KMS-11 (cell line): ENCODE data around the gene CLOCK.

Experiments used
- H2AFZ ChIP-seq: fragments of 200-600 bp; sonication (generic); 2 replicates; pipeline ENCODE4 v1.6.1; 2016; ENCODE audit warnings: antibody characterized with exemption, mixed run types, low read depth
- H3K27ac ChIP-seq: fragments of 200-600 bp; sonication (generic); 2 replicates; pipeline ENCODE4 v1.6.1; 2016; ENCODE audit warnings: mild to moderate bottlenecking, mixed run types
- H3K27me3 ChIP-seq: fragments of 200-600 bp; sonication (generic); 2 replicates; pipeline ENCODE4 v1.6.1; 2017; ENCODE audit warnings: mild to moderate bottlenecking, low read depth, mixed run types, moderate library complexity; ENCODE audit not compliant: insufficient read depth
- H3K36me3 ChIP-seq: fragments of 200-600 bp; sonication (generic); 2 replicates; pipeline ENCODE4 v1.6.1; 2017; ENCODE audit warnings: mild to moderate bottlenecking, mixed run types; ENCODE audit not compliant: insufficient read depth
- H3K4me1 ChIP-seq: fragments of 200-600 bp; sonication (generic); 2 replicates; pipeline ENCODE4 v1.6.1; 2016; ENCODE audit warnings: mild to moderate bottlenecking, low read depth, mixed run types; ENCODE audit not compliant: poor library complexity, severe bottlenecking
- H3K4me2 ChIP-seq: fragments of 200-600 bp; sonication (generic); 2 replicates; pipeline ENCODE4 v1.7.0; 2016; ENCODE audit warnings: mild to moderate bottlenecking, mixed run types
- H3K4me3 ChIP-seq: fragments of 200-600 bp; sonication (generic); IDR thresholded peaks from 2 replicates; pipeline ENCODE4 v1.6.1; 2017; ENCODE audit warnings: low read depth, low read length, mixed read lengths; ENCODE audit not compliant: insufficient read depth
- H3K79me2 ChIP-seq: fragments of 200-600 bp; sonication (generic); 2 replicates; pipeline ENCODE4 v1.6.1; 2016; ENCODE audit warnings: low read depth, mixed run types; ENCODE audit not compliant: insufficient read depth
- H3K9ac ChIP-seq: fragments of 200-600 bp; sonication (generic); 2 replicates; pipeline ENCODE4 v1.6.1; 2016; ENCODE audit warnings: mild to moderate bottlenecking, mixed run types
- H4K20me1 ChIP-seq: fragments of 200-600 bp; sonication (generic); 2 replicates; pipeline ENCODE4 v1.6.1; 2016; ENCODE audit warnings: mild to moderate bottlenecking, mixed run types; ENCODE audit not compliant: insufficient read depth
- TF ChIP-seq, protein P1 (sequence below): fragments of 200-600 bp; sonication (generic); conservative IDR thresholded peaks from 2 replicates; pipeline ENCODE4 v1.6.1; 2017; ENCODE audit warnings: low read depth, mild to moderate bottlenecking, antibody characterized with exemption, low read length, moderate library complexity, mixed read lengths

CLOCK gene

DNA sequence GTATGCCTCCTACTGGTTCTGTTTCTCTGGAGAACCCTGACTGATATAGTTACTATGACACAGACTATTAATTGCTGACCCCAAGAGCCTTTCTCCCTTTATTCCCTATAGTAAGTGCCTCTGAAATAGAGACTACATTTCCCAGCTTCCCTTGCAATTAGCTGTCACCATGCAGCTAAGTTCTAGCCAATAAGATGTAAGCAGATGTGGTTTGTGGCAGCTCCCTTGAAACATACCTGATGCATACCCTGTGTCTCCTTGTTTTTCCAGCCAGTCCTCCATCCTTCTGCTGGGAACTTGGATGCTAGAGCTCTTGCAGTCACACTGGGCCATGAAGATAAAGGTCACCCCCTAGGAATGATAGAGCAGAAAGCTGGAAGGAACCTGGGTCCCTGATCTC lies 160.6 kb downstream of the CLOCK start:
- H3K9ac ChIP-seq = no peak overlapping the region
- peak overlapping the region; percentile 57; the same call in 1 of the 2 replicates for H2AFZ ChIP-seq
- TF ChIP-seq, protein P1, sequence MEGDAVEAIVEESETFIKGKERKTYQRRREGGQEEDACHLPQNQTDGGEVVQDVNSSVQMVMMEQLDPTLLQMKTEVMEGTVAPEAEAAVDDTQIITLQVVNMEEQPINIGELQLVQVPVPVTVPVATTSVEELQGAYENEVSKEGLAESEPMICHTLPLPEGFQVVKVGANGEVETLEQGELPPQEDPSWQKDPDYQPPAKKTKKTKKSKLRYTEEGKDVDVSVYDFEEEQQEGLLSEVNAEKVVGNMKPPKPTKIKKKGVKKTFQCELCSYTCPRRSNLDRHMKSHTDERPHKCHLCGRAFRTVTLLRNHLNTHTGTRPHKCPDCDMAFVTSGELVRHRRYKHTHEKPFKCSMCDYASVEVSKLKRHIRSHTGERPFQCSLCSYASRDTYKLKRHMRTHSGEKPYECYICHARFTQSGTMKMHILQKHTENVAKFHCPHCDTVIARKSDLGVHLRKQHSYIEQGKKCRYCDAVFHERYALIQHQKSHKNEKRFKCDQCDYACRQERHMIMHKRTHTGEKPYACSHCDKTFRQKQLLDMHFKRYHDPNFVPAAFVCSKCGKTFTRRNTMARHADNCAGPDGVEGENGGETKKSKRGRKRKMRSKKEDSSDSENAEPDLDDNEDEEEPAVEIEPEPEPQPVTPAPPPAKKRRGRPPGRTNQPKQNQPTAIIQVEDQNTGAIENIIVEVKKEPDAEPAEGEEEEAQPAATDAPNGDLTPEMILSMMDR = no peak
- no peaks in the 10 kb centered on the region for H3K79me2 ChIP-seq
- H4K20me1 ChIP-seq = no peaks in the 10 kb centered on the region
- no peaks in the 10 kb centered on the region for H3K36me3 ChIP-seq
- no peak overlapping the region for H3K4me3 ChIP-seq
- H3K4me1 ChIP-seq = peaks cover 24% of the 10 kb centered on the region
- no peak overlapping the region for H3K27ac ChIP-seq
- H3K4me2 ChIP-seq = 0 out of 2 replicates have a peak overlapping the region, but pooled peaks have one; percentile 44
- no peaks in the 10 kb centered on the region for H3K27me3 ChIP-seq

DNA sequence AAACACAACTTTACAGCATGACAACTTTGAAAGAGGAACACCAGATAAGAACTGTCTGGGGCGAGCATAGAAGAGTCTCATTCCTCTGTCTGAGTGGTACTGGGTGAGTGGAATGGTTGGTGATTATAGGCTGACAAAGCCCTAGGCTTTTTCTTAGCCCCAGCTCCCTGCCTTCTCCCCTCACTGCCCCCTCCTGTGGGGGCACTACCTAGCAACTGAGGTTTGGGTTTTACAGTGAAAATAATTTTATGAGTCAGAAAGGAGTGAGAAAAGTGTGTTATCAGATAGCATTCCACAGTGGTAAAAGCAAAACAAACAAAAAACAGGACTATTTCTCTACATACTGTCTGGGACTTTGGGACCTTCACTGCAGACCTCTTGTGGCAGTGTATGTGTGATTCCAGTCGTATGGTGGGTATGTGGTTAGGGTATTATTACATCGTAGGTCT lies 161.5 kb downstream of the CLOCK start:
- TF ChIP-seq, protein P1 = no peak
- Histone ChIP-seq H3K4me3 (no peak overlapping the region), H3K4me2 (no peak overlapping the region), H3K79me2 (no peaks in the 10 kb centered on the region), H2AFZ (no peak overlapping the region), H3K9ac (no peak overlapping the region), H3K36me3 (no peaks in the 10 kb centered on the region), H3K4me1 (peaks cover 24% of the 10 kb centered on the region), H4K20me1 (no peaks in the 10 kb centered on the region), H3K27me3 (no peaks in the 10 kb centered on the region), H3K27ac (no peak overlapping the region)

- H3K4me3 ChIP-seq = no peak overlapping the region
- H3K36me3 ChIP-seq = no peaks in the 10 kb centered on the region
- H3K4me2 ChIP-seq = peak overlapping the region; percentile 37
- no peak overlapping the region for H3K9ac ChIP-seq
- H3K27ac ChIP-seq = no peak overlapping the region
- no peaks in the 10 kb centered on the region for H4K20me1 ChIP-seq
- TF ChIP-seq, protein P1 = no peak
- no peak overlapping the region for H2AFZ ChIP-seq
- peaks cover 24% of the 10 kb centered on the region for H3K4me1 ChIP-seq
- no peaks in the 10 kb centered on the region for H3K79me2 ChIP-seq
- no peaks in the 10 kb centered on the region for H3K27me3 ChIP-seq
Measured at GRCh38 chr4:55382488-55383003, 164.2 kb downstream of the CLOCK start.

GRCh38 chr4:55381502-55381901 lies 165.2 kb downstream of the CLOCK start:
- peaks cover 23% of the 10 kb centered on the region for H3K4me1 ChIP-seq
- no peak overlapping the region for H2AFZ ChIP-seq
- TF ChIP-seq, protein P1 = no peak
- no peak overlapping the region for H3K9ac ChIP-seq
- H3K79me2 ChIP-seq = no peaks in the 10 kb centered on the region
- H4K20me1 ChIP-seq = no peaks in the 10 kb centered on the region
- H3K27ac ChIP-seq = no peak overlapping the region
- no peaks in the 10 kb centered on the region for H3K27me3 ChIP-seq
- no peaks in the 10 kb centered on the region for H3K36me3 ChIP-seq
- no peak overlapping the region for H3K4me2 ChIP-seq
- H3K4me3 ChIP-seq = no peak overlapping the region
